H1 (cell line): ENCODE results near the gene GIMAP2. TPM values are rescaled to one million over a fixed set of nuclear protein-coding genes. Genes with fewer than 3 reads are reported as not detected.

ENCODE experiments used
- CTCF ChIA-PET: fragments of 300-600 bp; sonication (Branson Sonifier 250); formaldehyde crosslinking; loops from one replicate; lab custom pipeline; 2021; ENCODE audit not compliant: partially characterized antibody; lab: Charles Lee
- POLR2A ChIA-PET: fragments of 300-600 bp; sonication (Branson Sonifier 250); formaldehyde crosslinking; loops from one replicate; lab custom pipeline; 2021; ENCODE audit warnings: inconsistent platforms; ENCODE audit not compliant: partially characterized antibody; lab: Charles Lee
- DNase-seq, 2 experiments: peaks; one replicate each; pipeline versions ENCODE4 v3.0.0 to v3.0.0-alpha.2; 2010 to 2022; ENCODE audit warnings: low spot score in 2 of 2, low read depth in 1 of 2, mixed read lengths in 1 of 2
- FAIRE-seq: peaks from 2 replicates; lab custom pipeline; 2011; peaks lifted over from hg19 to GRCh38; lab: Jason Lieb, UNC
- H2AFZ ChIP-seq: 2 replicates; pipeline ENCODE4 v1.8.1; 2012; ENCODE audit warnings: low read length, inconsistent platforms
- H2AK5ac ChIP-seq: 2 replicates; pipeline ENCODE4 v1.6.1; 2013; ENCODE audit warnings: low read depth, low read length
- H2BK120ac ChIP-seq: replicated peaks from 2 replicates; pipeline ENCODE3; 2013; ENCODE audit warnings: low read depth, low read length, inconsistent platforms
- H2BK12ac ChIP-seq: 2 replicates; pipeline ENCODE4 v1.6.1; 2013; ENCODE audit warnings: low read depth, low read length
- H2BK15ac ChIP-seq: 2 replicates; pipeline ENCODE4 v1.6.1; 2013; ENCODE audit warnings: low read length
- H2BK20ac ChIP-seq: 2 replicates; pipeline ENCODE4 v1.6.1; 2013; ENCODE audit warnings: low read length
- H2BK5ac ChIP-seq: 2 replicates; pipeline ENCODE4 v1.6.1; 2013; ENCODE audit warnings: low read depth, low read length
- H3K14ac ChIP-seq: 2 replicates; pipeline ENCODE4 v1.6.1; 2013; ENCODE audit warnings: inconsistent platforms; ENCODE audit not compliant: insufficient read length
- H3K18ac ChIP-seq: 2 replicates; pipeline ENCODE4 v1.6.1; 2013; ENCODE audit warnings: low read length; ENCODE audit errors: extremely low read depth
- H3K23ac ChIP-seq: 2 replicates; pipeline ENCODE4 v1.6.1; 2013; ENCODE audit warnings: inconsistent platforms; ENCODE audit not compliant: insufficient read length
- H3K23me2 ChIP-seq: 2 replicates; pipeline ENCODE4 v1.6.1; 2013; ENCODE audit warnings: low read depth, low read length
- H3K27ac ChIP-seq: 2 replicates; pipeline ENCODE4 v1.6.1; 2011; ENCODE audit warnings: low read depth, low read length, inconsistent platforms
- H3K27me3 ChIP-seq, 4 experiments: replicated peaks in 1 of 4; 1 replicate in 1 of 4; 2 replicates in 3 of 4; pipeline versions ENCODE4 v1.6.1 to v1.8.1; 2011 to 2013; ENCODE audit warnings: low read length in 3 of 4, mild to moderate bottlenecking in 3 of 4, inconsistent platforms in 2 of 4, mixed read lengths in 2 of 4, moderate library complexity in 1 of 4; ENCODE audit not compliant: control insufficient read depth in 3 of 4, insufficient read depth in 3 of 4; ENCODE audit errors: extremely low read depth in 1 of 4
- H3K36me3 ChIP-seq, 4 experiments: 2 replicates each; pipeline versions ENCODE4 v1.6.1 to v1.8.1; 2011 to 2013; ENCODE audit warnings: mild to moderate bottlenecking in 4 of 4, low read length in 3 of 4, moderate library complexity in 2 of 4, control low read depth in 1 of 4, inconsistent platforms in 1 of 4; ENCODE audit not compliant: insufficient read depth in 4 of 4, control insufficient read depth in 2 of 4
- H3K4ac ChIP-seq: replicated peaks from 2 replicates; pipeline ENCODE3; 2013; ENCODE audit warnings: low read length, low read depth, mixed read lengths, inconsistent platforms; ENCODE audit not compliant: insufficient read length
- H3K4me1 ChIP-seq, 4 experiments: replicated peaks in 1 of 4; 1 replicate in 1 of 4; 2 replicates in 3 of 4; pipeline versions ENCODE4 v1.6.1 to v1.8.1; 2011 to 2013; ENCODE audit warnings: low read length in 3 of 4, inconsistent platforms in 2 of 4, mixed read lengths in 1 of 4; ENCODE audit not compliant: insufficient read depth in 4 of 4, control insufficient read depth in 3 of 4
- H3K4me2 ChIP-seq, 2 experiments: 2 replicates each; pipeline versions ENCODE4 v1.6.1 to v1.8.1; 2011 to 2013; ENCODE audit warnings: low read depth in 2 of 2, low read length in 2 of 2, control low read depth in 1 of 2, inconsistent platforms in 1 of 2, mild to moderate bottlenecking in 1 of 2; ENCODE audit not compliant: insufficient read depth in 1 of 2
- H3K4me3 ChIP-seq, 4 experiments: fragments of 200-600, 300-600 bp in 1 of 4; sonication (generic), shearing (Covaris generic), sonication (Bioruptor Twin) in 1 of 4; 2 replicates each; pipeline versions ENCODE4 v1.5.1 to v1.8.1; 2011 to 2016; ENCODE audit warnings: low read length in 4 of 4, low read depth in 3 of 4, control low read depth in 2 of 4, inconsistent platforms in 2 of 4, mild to moderate bottlenecking in 2 of 4, mixed read lengths in 1 of 4, moderate library complexity in 1 of 4; ENCODE audit not compliant: insufficient read depth in 2 of 4; ENCODE audit errors: extremely low read depth in 1 of 4
- H3K56ac ChIP-seq: replicated peaks from 2 replicates; pipeline ENCODE3; 2013; ENCODE audit warnings: low read depth, mild to moderate bottlenecking, mixed read lengths, low read length, inconsistent platforms; ENCODE audit not compliant: insufficient read length
- H3K79me1 ChIP-seq: 2 replicates; pipeline ENCODE4 v1.6.1; 2013; ENCODE audit warnings: low read depth, low read length, control low read depth
- H3K79me2 ChIP-seq, 2 experiments: 2 replicates each; pipeline versions ENCODE4 v1.6.1 to v1.8.1; 2012 to 2013; ENCODE audit warnings: low read length in 2 of 2, mild to moderate bottlenecking in 2 of 2, inconsistent platforms in 1 of 2; ENCODE audit not compliant: insufficient read depth in 2 of 2, control insufficient read depth in 1 of 2
- H3K9ac ChIP-seq, 4 experiments: replicated peaks in 1 of 4; 1 replicate in 1 of 4; 2 replicates in 3 of 4; pipeline versions ENCODE4 v1.6.1 to v1.8.1; 2011 to 2013; ENCODE audit warnings: low read depth in 3 of 4, low read length in 3 of 4, control low read depth in 2 of 4, mild to moderate bottlenecking in 2 of 4, moderate library complexity in 2 of 4, inconsistent platforms in 1 of 4; ENCODE audit errors: extremely low read depth in 1 of 4
- H3K9me3 ChIP-seq, 2 experiments: 2 replicates each; pipeline versions ENCODE4 v1.6.1 to v1.8.1; 2012 to 2013; ENCODE audit warnings: mild to moderate bottlenecking in 2 of 2, moderate library complexity in 2 of 2, control low read depth in 1 of 2, inconsistent platforms in 1 of 2, low read depth in 1 of 2, low read length in 1 of 2, mixed read lengths in 1 of 2; ENCODE audit not compliant: insufficient read depth in 2 of 2
- H4K20me1 ChIP-seq, 2 experiments: replicated peaks in 1 of 2; 2 replicates each; pipeline versions ENCODE3 to v1.8.1; 2011 to 2013; ENCODE audit warnings: inconsistent platforms in 2 of 2, low read length in 2 of 2, mild to moderate bottlenecking in 1 of 2; ENCODE audit not compliant: insufficient read depth in 2 of 2, control insufficient read depth in 1 of 2
- H4K5ac ChIP-seq: 2 replicates; pipeline ENCODE4 v1.6.1; 2013; ENCODE audit warnings: low read length, low read depth, mixed read lengths, inconsistent platforms; ENCODE audit not compliant: insufficient read length
- H4K8ac ChIP-seq: 2 replicates; pipeline ENCODE4 v1.8.0; 2013; ENCODE audit warnings: mild to moderate bottlenecking, moderate library complexity, low read length, inconsistent platforms; ENCODE audit not compliant: insufficient read depth; ENCODE audit errors: extremely low read depth
- H4K91ac ChIP-seq: replicated peaks from 2 replicates; pipeline ENCODE3; 2013; ENCODE audit warnings: low read length, mixed read lengths, inconsistent platforms; ENCODE audit not compliant: insufficient read length
- BRCA1 ChIP-seq: IDR thresholded peaks from 2 replicates; pipeline ENCODE4 v1.6.1; 2012; ENCODE audit warnings: low read depth, low read length, improper control_type of control experiment
- CHD2 ChIP-seq: IDR thresholded peaks from 2 replicates; pipeline ENCODE4 v1.6.1; 2012; ENCODE audit warnings: low read length, improper control_type of control experiment
- GABPA ChIP-seq: IDR thresholded peaks from 2 replicates; pipeline ENCODE4 v1.6.1; 2011; ENCODE audit warnings: mild to moderate bottlenecking, low read length, moderate library complexity, borderline replicate concordance; ENCODE audit not compliant: insufficient read depth
- KDM5A ChIP-seq: fragments of 200-600 bp; IDR thresholded peaks from 2 replicates; pipeline ENCODE4 v1.7.1; 2012; ENCODE audit warnings: mild to moderate bottlenecking, low read length, inconsistent platforms, mixed read lengths
- RFX5 ChIP-seq: IDR thresholded peaks from 2 replicates; pipeline ENCODE4 v1.6.1; 2011; ENCODE audit warnings: low read depth, low read length, improper control_type of control experiment, borderline replicate concordance
- SIN3A ChIP-seq, 2 experiments: IDR thresholded peaks in 1 of 2; conservative IDR thresholded peaks in 1 of 2; 2 replicates each; pipeline ENCODE4 v1.6.1; 2011 to 2012; ENCODE audit warnings: low read length in 2 of 2, improper control_type of control experiment in 1 of 2, low read depth in 1 of 2, mild to moderate bottlenecking in 1 of 2
- SUZ12 ChIP-seq: fragments of 200-600 bp; sonication (generic); IDR thresholded peaks from 2 replicates; pipeline ENCODE4 v1.6.1; 2012; ENCODE audit warnings: mild to moderate bottlenecking, inconsistent platforms, low read length, moderate library complexity, mixed read lengths
- TAF1 ChIP-seq: IDR thresholded peaks from 2 replicates; pipeline ENCODE4 v1.6.1; 2011; ENCODE audit warnings: mild to moderate bottlenecking, low read depth, low read length
- TAF7 ChIP-seq: optimal IDR thresholded peaks from 2 replicates; pipeline ENCODE3; 2011; ENCODE audit warnings: low read depth, mild to moderate bottlenecking, inconsistent platforms, low read length, moderate library complexity, borderline replicate concordance
- WGBS, 2 experiments: shearing (Covaris generic) in 1 of 2; methylation state at CpG; one replicate each; pipeline versions ENCODE4 v1.1.6 to v1.1.7; 2013 to 2015; ENCODE audit warnings: low lambda C conversion rate in 2 of 2, mixed read lengths in 2 of 2, inconsistent platforms in 1 of 2, low coverage in 1 of 2, missing lambda C conversion rate in 1 of 2; ENCODE audit not compliant: insufficient replicate concordance in 2 of 2, insufficient coverage in 1 of 2, insufficient read length in 1 of 2; ENCODE audit errors: extremely low coverage in 1 of 2, missing lambda C conversion rate in 1 of 2; 5-methylcytosine and 5-hydroxymethylcytosine counted together
- polyA plus RNA-seq, 7 experiments: library from polyadenylated mRNA; depleted of rRNA in 3 of 7; stranded (reverse) in 5 of 7; unstranded in 2 of 7; fragments of >200 nt in 5 of 7; fragments of 200-250 nt in 2 of 7; gene quantifications; 1 replicate in 5 of 7; 2 replicates in 1 of 7; 4 replicates in 1 of 7; pipeline versions ENCODE4 v1.2.1 to v1.2.3, GENCODE V29; 2011 to 2013; ENCODE audit warnings: missing spikeins in 2 of 7, mixed read lengths in 2 of 7
- total RNA-seq: library from RNA; stranded (reverse); fragmentation: NEBNext Ultra II Directional; extraction: Animal tissue kit (Norgen Biotek cat#: 25700); gene quantifications from 2 replicates; pipeline ENCODE4 v1.2.1, GENCODE V29; 2021

Gene GIMAP2
- total and polyA plus RNA-seq, 2 of the 8 experiments (the other 6 are each of a cell fraction or from before 2014, with no cell fraction given) = not detected

DNA sequence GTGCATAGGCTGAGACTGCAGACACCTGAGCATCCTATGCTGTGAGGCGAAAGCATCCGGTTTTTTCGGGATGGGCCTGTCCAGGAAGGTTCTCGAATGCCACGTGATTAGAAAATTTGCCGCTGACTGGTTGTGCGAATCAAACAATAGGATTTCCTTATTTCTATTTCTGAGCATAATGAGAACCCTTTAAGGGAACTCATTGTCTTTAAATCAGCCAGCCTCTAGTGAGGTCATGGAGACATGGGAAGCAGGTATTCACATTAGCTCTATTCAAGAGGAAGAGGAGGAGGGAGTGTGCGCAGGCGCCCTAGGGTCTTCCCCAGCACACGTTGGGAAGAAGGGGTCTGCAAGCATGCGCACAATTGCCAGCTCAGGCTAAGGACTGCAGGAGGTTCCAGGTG is 36.5 kb downstream of the GIMAP2 start:
- H3K4ac ChIP-seq = no peak overlapping the region
- no peak overlapping the region for H3K9ac ChIP-seq
- H3K9me3 ChIP-seq = peaks cover 0 to 3% of the 10 kb centered on the region in 2 experiments; a peak in 2 of 4 replicates
- ChIA-PET CTCF (no interaction called here), POLR2A (no interaction called here)
- H3K36me3 ChIP-seq = no peaks in the 10 kb centered on the region
- H4K5ac ChIP-seq = no peak overlapping the region
- H3K27me3 ChIP-seq = peaks cover 0 to 7% (median 6%) of the 10 kb centered on the region in 4 experiments; a peak in 6 of 7 replicates
- no peak overlapping the region for H2BK5ac ChIP-seq
- H2BK120ac ChIP-seq = no peak overlapping the region
- no peak overlapping the region for H2BK12ac ChIP-seq
- H3K23ac ChIP-seq = no peak overlapping the region
- no peaks in the 10 kb centered on the region for H4K20me1 ChIP-seq
- H2AFZ ChIP-seq = no peak overlapping the region
- TF ChIP-seq CHD2 (no peak), SIN3A (conservative IDR thresholded peaks at IDR 0.05 in 1 of 2, IDR thresholded peaks at IDR 0.05 in 1 of 2; ENCODE audit: low read depth in 1 of 2, low read length in 2 of 2) (no peak), TAF7 (no peak), TAF1 (no peak), RFX5 (no peak), GABPA (no peak), KDM5A (no peak), SUZ12 (no peak), BRCA1 (no peak)
- H2BK20ac ChIP-seq = no peak overlapping the region
- H3K56ac ChIP-seq = no peak overlapping the region
- H3K27ac ChIP-seq = no peak overlapping the region
- no peak overlapping the region for H4K91ac ChIP-seq
- H2BK15ac ChIP-seq = no peak overlapping the region
- no peaks in the 10 kb centered on the region for H3K79me1 ChIP-seq
- no peak overlapping the region for H3K4me2 ChIP-seq
- H4K8ac ChIP-seq = no peak overlapping the region
- H3K4me3 ChIP-seq = no peak overlapping the region
- no peaks in the 10 kb centered on the region for H3K4me1 ChIP-seq
- H3K79me2 ChIP-seq = no peaks in the 10 kb centered on the region
- H3K14ac ChIP-seq = no peak overlapping the region
- no peak overlapping the region for H2AK5ac ChIP-seq
- H3K23me2 ChIP-seq = no peaks in the 10 kb centered on the region
- no peak for FAIRE-seq
- no peak overlapping the region for H3K18ac ChIP-seq
- no peak for DNase-seq
- WGBS, 2 experiments = 85% methylated on average over 11 of the region's 11 CpGs; no CpG with 5 or more reads in 1 of the 2 experiments
